Prostate gland (tissue), 2 donors: Measurements from ENCODE around the gene EEF1AKMT2. TPM values are rescaled to one million over a fixed set of nuclear protein-coding genes. Genes with fewer than 3 reads are reported as not detected.
"Not testable (repeated sequence)": the region's sequence is repeated elsewhere in the genome, so short reads cannot be mapped to it uniquely, and the experiment has no call there.

Experiments
- DNase-seq: peaks from one replicate; pipeline ENCODE4 v3.0.0-alpha.2; 2019; ENCODE audit warnings: low spot score
- H3K27ac ChIP-seq, 2 donors: fragments of 200-600 bp; sonication (generic); 2 replicates each; pipeline ENCODE4 v1.5.1; 2017 to 2019
- H3K27me3 ChIP-seq: fragments of 200-600 bp; sonication (generic); replicated peaks from 2 replicates; pipeline ENCODE4 v1.5.1; 2019; ENCODE audit not compliant: insufficient read depth
- H3K36me3 ChIP-seq, 2 donors: fragments of 200-600 bp; sonication (generic); 1 replicate in 1 of 2; 2 replicates in 1 of 2; pipeline versions ENCODE4 v1.5.1 to v1.8.1; 2017 to 2019
- H3K4me1 ChIP-seq: fragments of 200-600 bp; sonication (generic); replicated peaks from 2 replicates; pipeline ENCODE4 v1.5.1; 2019
- H3K4me3 ChIP-seq, 2 donors: fragments of 200-600 bp; sonication (generic); 2 replicates each; pipeline ENCODE4 v1.5.1; 2017 to 2019
- H3K9me3 ChIP-seq: fragments of 200-600 bp; sonication (generic); 2 replicates; pipeline ENCODE4 v1.5.1; 2017
- CTCF ChIP-seq, 4 experiments: fragments of 200-600 bp in 2 of 4; fragments of 450-650 bp in 2 of 4; sonication (generic) in 2 of 4; IDR thresholded peaks; 1 replicate in 3 of 4; 2 replicates in 1 of 4; pipeline ENCODE4 v1.5.1; 2016 to 2019; ENCODE audit warnings: antibody characterized with exemption in 4 of 4, mild to moderate bottlenecking in 2 of 4, moderate library complexity in 2 of 4
- POLR2A ChIP-seq: fragments of 450-650 bp; IDR thresholded peaks from one replicate; pipeline ENCODE4 v1.6.1; 2016; ENCODE audit warnings: antibody characterized with exemption, mild to moderate bottlenecking
- POLR2AphosphoS5 ChIP-seq: sonication (generic); formaldehyde crosslinking; IDR thresholded peaks from one replicate; pipeline ENCODE4 v1.6.1; 2017; ENCODE audit warnings: antibody characterized with exemption
- WGBS: methylation state at CpG from one replicate; pipeline ENCODE4 v1.1.5; 2018; 5-methylcytosine and 5-hydroxymethylcytosine counted together
- intact Hi-C: fragments of 100-400 bp; cut with DNase I; formaldehyde crosslinking; loops from one replicate; pipeline ENCODE4 v1.14.2; 2022
- total RNA-seq, 2 donors: library from RNA; depleted of rRNA; stranded (reverse); fragments of >200 nt; gene quantifications; one replicate each; pipeline ENCODE4 v1.1.0, GENCODE V29; 2016

Gene EEF1AKMT2
- total RNA-seq, 2 donors from 2014 or later, result 15.7 to 20.5 TPM

GRCh38 chr10:124829447-124830115, 37.9 kb upstream of the EEF1AKMT2 start:
- Histone ChIP-seq H3K27me3 (no peaks in the 10 kb centered on the region), H3K9me3 (no peaks in the 10 kb centered on the region), H3K36me3 (no peaks in the 10 kb centered on the region), H3K4me3 (no peak overlapping the region), H3K4me1 (no peaks in the 10 kb centered on the region), H3K27ac (no peak overlapping the region)
- WGBS, result 83% methylated on average over 8 of the region's 8 CpGs
- intact Hi-C loops, result loop anchor here (5.0 kb wide), 1 partner anchor 87 kb away; the partner anchor contains the start of gene FAM53B
- TF ChIP-seq POLR2AphosphoS5, result no peak
- TF ChIP-seq POLR2A, result no peak
- TF ChIP-seq CTCF (IDR thresholded peaks at IDR 0.05), result no peak
- no peak for DNase-seq

- Histone ChIP-seq H3K27ac (no peak overlapping the region), H3K9me3 (no peaks in the 10 kb centered on the region), H3K4me3 (no peak overlapping the region), H3K4me1 (no peaks in the 10 kb centered on the region), H3K27me3 (no peaks in the 10 kb centered on the region), H3K36me3 (no peaks in the 10 kb centered on the region)
- WGBS, result 33% methylated on average over 3 of the region's 3 CpGs
- no peak for DNase-seq
- intact Hi-C loops, result loop anchor here (2.0 to 5.0 kb wide), 2 partner anchors 85 to 297 kb away; partner anchors contain the start of gene FAM53B
- TF ChIP-seq POLR2A (no peak), POLR2AphosphoS5 (no peak), CTCF (IDR thresholded peaks at IDR 0.05) (peak in 3 of 4 experiments; percentile 51 to 67 (median 65))
Observed at GRCh38 chr10:124827474-124827873, 35.8 kb upstream of the EEF1AKMT2 start.

- intact Hi-C loops, result loop anchor here (2.0 to 5.0 kb wide), 2 partner anchors 84 to 295 kb away; partner anchors contain the start of gene FAM53B
- WGBS, result 93% methylated on average over 4 of the region's 4 CpGs
- H3K36me3 ChIP-seq, result no peaks in the 10 kb centered on the region
Observed at GRCh38 chr10:124826262-124826661, 34.6 kb upstream of the EEF1AKMT2 start.

GRCh38 chr10:124825702-124826101, 34.0 kb upstream of the EEF1AKMT2 start:
- no peaks in the 10 kb centered on the region for H3K27me3 ChIP-seq
- TF ChIP-seq CTCF (IDR thresholded peaks at IDR 0.05) (no peak), POLR2AphosphoS5 (no peak), POLR2A (no peak)
- no peaks in the 10 kb centered on the region for H3K9me3 ChIP-seq
- H3K4me1 ChIP-seq, result no peaks in the 10 kb centered on the region
- DNase-seq, result no peak
- intact Hi-C loops, result loop anchor here (2.0 to 5.0 kb wide), 2 partner anchors 83 to 295 kb away; partner anchors contain the start of gene FAM53B
- H3K4me3 ChIP-seq, result no peak overlapping the region
- H3K36me3 ChIP-seq, result no peaks in the 10 kb centered on the region
- no peak overlapping the region for H3K27ac ChIP-seq

More at GRCh38 chr10:124826262-124826661, 34.6 kb upstream of the EEF1AKMT2 start:
- DNase-seq, result no peak
- Histone ChIP-seq H3K9me3 (no peaks in the 10 kb centered on the region), H3K27me3 (no peaks in the 10 kb centered on the region), H3K4me1 (no peaks in the 10 kb centered on the region), H3K27ac (no peak overlapping the region), H3K4me3 (no peak overlapping the region)
- no peak for TF ChIP-seq POLR2A
- no peak for TF ChIP-seq CTCF (IDR thresholded peaks at IDR 0.05)
- TF ChIP-seq POLR2AphosphoS5, result no peak

GRCh38 chr10:124824932-124825331, 33.2 kb upstream of the EEF1AKMT2 start:
- not testable (repeated sequence) for H3K27ac ChIP-seq, H3K4me1 ChIP-seq, DNase-seq, H3K27me3 ChIP-seq, H3K36me3 ChIP-seq, H3K4me3 ChIP-seq, H3K9me3 ChIP-seq
- WGBS, result 94% methylated on average over 7 of the region's 7 CpGs
- intact Hi-C loops, result loop anchor here (5.0 kb wide), 1 partner anchor 83 kb away; the partner anchor contains the start of gene FAM53B
